ENCODE measurements around the gene NME3. TPM values are rescaled to one million over a fixed set of nuclear protein-coding genes. Genes with fewer than 3 reads are reported as not detected.
A peak's percentile ranks its signal among the peaks of the same experiment; 100 is the strongest.

Gene NME3
- total RNA-seq (100 to 1,000 TPM in 8 of 9 donors, 10 to 100 TPM in 1; 82.5 to 319 (median 168) TPM), polyA plus RNA-seq (1,000 to 10,000 TPM in 1 of 3 donors, 100 to 1,000 TPM in 1, under 1 TPM in 1; 0.95 to 1,073 (median 860) TPM)
- long read RNA-seq, donor 1, transcript NME3-201 (5 exons, 1,069 nt) = major isoform, 36 of 101 reads
- long read RNA-seq, donor 1, transcript NME3-204 (4 exons, 920 nt) = minor isoform, 25 of 101 reads
- long read RNA-seq, donor 1, transcript NME3-202 (3 exons, 1,014 nt) = minor isoform, 19 of 101 reads
- long read RNA-seq, donor 1, transcript NME3-209 (4 exons, 913 nt) = minor isoform, 12 of 101 reads
- long read RNA-seq, donor 1, partial matches to known transcripts = 0 of 101 reads
- long read RNA-seq, donor 1, other reads (novel, unspliced or antisense) = 5 of 101 reads
- long read RNA-seq, donor 2, transcript NME3-209 (4 exons, 913 nt) = minor isoform, 5 of 46 reads
- long read RNA-seq, donor 2, transcript NME3-201 (5 exons, 1,069 nt) = major isoform, 21 of 46 reads
- long read RNA-seq, donor 2, transcript NME3-204 (4 exons, 920 nt) = minor isoform, 7 of 46 reads
- long read RNA-seq, donor 2, transcript NME3-202 (3 exons, 1,014 nt) = minor isoform, 7 of 46 reads
- long read RNA-seq, donor 2, partial matches to known transcripts = 0 of 46 reads
- long read RNA-seq, donor 2, other reads (novel, unspliced or antisense) = 0 of 46 reads
- long read RNA-seq, donor 3, transcript NME3-209 (4 exons, 913 nt) = minor isoform, 8 of 58 reads
- long read RNA-seq, donor 3, transcript NME3-204 (4 exons, 920 nt) = minor isoform, 7 of 58 reads
- long read RNA-seq, donor 3, transcript NME3-201 (5 exons, 1,069 nt) = major isoform, 31 of 58 reads
- long read RNA-seq, donor 3, partial matches to known transcripts = 0 of 58 reads
- long read RNA-seq, donor 3, other reads (novel, unspliced or antisense) = 0 of 58 reads
- long read RNA-seq, donor 4, transcript NME3-204 (4 exons, 920 nt) = minor isoform, 5 of 68 reads
- long read RNA-seq, donor 4, transcript NME3-201 (5 exons, 1,069 nt) = major isoform, 53 of 68 reads
- long read RNA-seq, donor 4, transcript NME3-207 (5 exons, 811 nt) = minor isoform, 6 of 68 reads
- long read RNA-seq, donor 4, partial matches to known transcripts = 1 of 68 reads
- long read RNA-seq, donor 4, other reads (novel, unspliced or antisense) = 3 of 68 reads
- long read RNA-seq, donor 5, transcript NME3-202 (3 exons, 1,014 nt) = minor isoform, 6 of 186 reads
- long read RNA-seq, donor 5, transcript NME3-209 (4 exons, 913 nt) = minor isoform, 28 of 186 reads
- long read RNA-seq, donor 5, transcript NME3-201 (5 exons, 1,069 nt) = major isoform, 103 of 186 reads
- long read RNA-seq, donor 5, transcript NME3-204 (4 exons, 920 nt) = minor isoform, 21 of 186 reads
- long read RNA-seq, donor 5, partial matches to known transcripts = 2 of 186 reads
- long read RNA-seq, donor 5, other reads (novel, unspliced or antisense) = 18 of 186 reads
- long read RNA-seq, donor 6, transcript NME3-204 (4 exons, 920 nt) = minor isoform, 10 of 90 reads
- long read RNA-seq, donor 6, transcript NME3-201 (5 exons, 1,069 nt) = major isoform, 61 of 90 reads
- long read RNA-seq, donor 6, partial matches to known transcripts = 2 of 90 reads
- long read RNA-seq, donor 6, other reads (novel, unspliced or antisense) = 12 of 90 reads
- long read RNA-seq, donor 7, transcript NME3-210 (2 exons, 752 nt) = minor isoform, 6 of 53 reads
- long read RNA-seq, donor 7, transcript NME3-201 (5 exons, 1,069 nt) = major isoform, 25 of 53 reads
- long read RNA-seq, donor 7, transcript NME3-202 (3 exons, 1,014 nt) = minor isoform, 8 of 53 reads
- long read RNA-seq, donor 7, transcript NME3-204 (4 exons, 920 nt) = minor isoform, 6 of 53 reads
- long read RNA-seq, donor 7, partial matches to known transcripts = 0 of 53 reads
- long read RNA-seq, donor 7, other reads (novel, unspliced or antisense) = 0 of 53 reads
- long read RNA-seq, donor 8, transcript NME3-202 (3 exons, 1,014 nt) = minor isoform, 7 of 72 reads
- long read RNA-seq, donor 8, transcript NME3-209 (4 exons, 913 nt) = minor isoform, 7 of 72 reads
- long read RNA-seq, donor 8, transcript NME3-201 (5 exons, 1,069 nt) = major isoform, 41 of 72 reads
- long read RNA-seq, donor 8, transcript NME3-204 (4 exons, 920 nt) = minor isoform, 7 of 72 reads
- long read RNA-seq, donor 8, partial matches to known transcripts = 0 of 72 reads
- long read RNA-seq, donor 8, other reads (novel, unspliced or antisense) = 5 of 72 reads
- long read RNA-seq, donor 9, transcript NME3-201 (5 exons, 1,069 nt) = major isoform, 29 of 53 reads
- long read RNA-seq, donor 9, transcript NME3-204 (4 exons, 920 nt) = minor isoform, 6 of 53 reads
- long read RNA-seq, donor 9, transcript NME3-209 (4 exons, 913 nt) = minor isoform, 10 of 53 reads
- long read RNA-seq, donor 9, partial matches to known transcripts = 0 of 53 reads
- long read RNA-seq, donor 9, other reads (novel, unspliced or antisense) = 0 of 53 reads
- long read RNA-seq, donor 10, transcript NME3-202 (3 exons, 1,014 nt) = minor isoform, 9 of 30 reads
- long read RNA-seq, donor 10, transcript NME3-204 (4 exons, 920 nt) = minor isoform, 8 of 30 reads
- long read RNA-seq, donor 10, transcript NME3-201 (5 exons, 1,069 nt) = major isoform, 11 of 30 reads
- long read RNA-seq, donor 10, partial matches to known transcripts = 0 of 30 reads
- long read RNA-seq, donor 10, other reads (novel, unspliced or antisense) = 0 of 30 reads

GRCh38 chr16:1771188-1771863 lies at the start of gene NME3:
Gene NME3 (minus strand): TSS chr16:1771543. CDS start chr16:1771534, 9 bp downstream.
- TF ChIP-seq POLR2A (IDR thresholded peaks at IDR 0.05) (peak in 1 of 2 donors; percentile 50), CTCF (IDR thresholded peaks at IDR 0.05) (no peak)
- no peaks in the 10 kb centered on the region for H3K9me3 ChIP-seq (replicated peaks in 1 of 3)
- H3K36me3 ChIP-seq (replicated peaks in 1 of 2) = peaks cover 0 to 40% of the 10 kb centered on the region in 2 donors
- peak within 1 kb of the TSS; percentile 48 to 99 (median 92) for H3K4me3 ChIP-seq
- intact Hi-C loops (cut with DNase I) = loop anchor here in 1 of 2 donors (5.0 kb wide), 1 partner anchor 56 kb away; the partner anchor contains the start of genes FAHD1 and HAGH
- H3K27ac ChIP-seq = peak within 1 kb of the TSS; percentile 9 to 93 (median 91)
- peak; percentile 73 to 90 (median 82) for DNase-seq
- WGBS, 4 donors = 0 to 1% (median 0%) methylated on average over 18 to 79 of the region's 79 CpGs
- no peaks in the 10 kb centered on the region for H3K27me3 ChIP-seq
- H3K4me1 ChIP-seq (replicated peaks in 1 of 2) = peaks cover 26 to 36% of the 10 kb centered on the region in 2 donors

- H3K4me3 ChIP-seq = no peak overlapping the region
- no peak overlapping the region for H3K27ac ChIP-seq
- WGBS, 4 donors = 89 to 94% (median 92%) methylated on average over 4 to 12 of the region's 12 CpGs
- no peaks in the 10 kb centered on the region for H3K27me3 ChIP-seq
- H3K36me3 ChIP-seq (replicated peaks in 1 of 2) = peaks cover 0 to 65% of the 10 kb centered on the region in 2 donors
- H3K9me3 ChIP-seq (replicated peaks in 1 of 3) = no peaks in the 10 kb centered on the region
- peak in 1 of 7 donors; percentile 17 for DNase-seq
- intact Hi-C loops (cut with DNase I) = no loop called here
- TF ChIP-seq CTCF (IDR thresholded peaks at IDR 0.05) = no peak
- no peak for TF ChIP-seq POLR2A (IDR thresholded peaks at IDR 0.05)
- H3K4me1 ChIP-seq (replicated peaks in 1 of 2) = peaks cover 16 to 26% of the 10 kb centered on the region in 2 donors
These were observed 49.6 kb upstream of the NME3 start for GRCh38 chr16:1820946-1821290.
